ENCODE measurements around the gene TMEM87B.
A peak's percentile ranks its signal among the peaks of the same experiment; 100 is the strongest.

TMEM87B gene, protein sequence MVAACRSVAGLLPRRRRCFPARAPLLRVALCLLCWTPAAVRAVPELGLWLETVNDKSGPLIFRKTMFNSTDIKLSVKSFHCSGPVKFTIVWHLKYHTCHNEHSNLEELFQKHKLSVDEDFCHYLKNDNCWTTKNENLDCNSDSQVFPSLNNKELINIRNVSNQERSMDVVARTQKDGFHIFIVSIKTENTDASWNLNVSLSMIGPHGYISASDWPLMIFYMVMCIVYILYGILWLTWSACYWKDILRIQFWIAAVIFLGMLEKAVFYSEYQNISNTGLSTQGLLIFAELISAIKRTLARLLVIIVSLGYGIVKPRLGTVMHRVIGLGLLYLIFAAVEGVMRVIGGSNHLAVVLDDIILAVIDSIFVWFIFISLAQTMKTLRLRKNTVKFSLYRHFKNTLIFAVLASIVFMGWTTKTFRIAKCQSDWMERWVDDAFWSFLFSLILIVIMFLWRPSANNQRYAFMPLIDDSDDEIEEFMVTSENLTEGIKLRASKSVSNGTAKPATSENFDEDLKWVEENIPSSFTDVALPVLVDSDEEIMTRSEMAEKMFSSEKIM

DNA sequence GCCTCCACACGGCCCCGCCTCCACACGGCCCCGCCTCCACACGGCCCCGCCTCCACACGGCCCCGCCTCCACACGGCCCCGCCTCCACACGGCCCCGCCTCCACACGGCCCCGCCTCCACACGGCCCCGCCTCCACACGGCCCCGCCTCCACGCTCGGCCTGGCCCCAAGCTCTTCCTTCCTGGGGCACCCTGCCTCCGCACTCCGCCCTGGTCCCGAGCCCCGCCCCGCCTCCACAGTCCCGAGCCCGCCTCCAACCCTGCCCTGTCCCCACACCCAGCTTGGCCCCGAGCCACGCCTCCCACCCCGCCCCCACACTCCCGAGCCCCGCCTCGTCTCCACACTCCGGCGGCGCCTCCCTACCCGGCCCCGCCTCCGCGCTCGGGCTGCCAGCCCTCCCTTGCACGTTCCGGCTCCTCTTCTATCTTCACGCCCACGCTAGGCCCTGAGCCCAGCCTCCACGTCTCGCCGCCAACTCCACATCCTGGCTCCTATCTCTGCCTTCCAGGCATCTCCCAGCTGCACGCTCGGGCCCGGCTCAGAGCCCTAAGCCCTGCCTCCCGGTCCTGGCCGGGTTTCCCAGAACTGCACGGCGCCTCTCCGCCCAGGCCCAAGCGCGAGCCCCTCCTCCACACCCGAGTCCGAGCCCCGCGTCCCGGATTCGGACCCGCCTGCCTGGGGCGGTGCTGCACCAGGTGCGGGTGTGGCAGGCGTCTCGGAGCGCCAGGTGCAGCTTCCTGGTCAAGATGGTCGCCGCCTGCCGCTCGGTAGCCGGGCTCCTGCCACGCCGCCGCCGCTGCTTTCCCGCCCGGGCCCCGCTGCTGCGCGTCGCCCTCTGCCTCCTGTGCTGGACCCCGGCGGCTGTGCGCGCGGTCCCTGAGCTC is at the start of gene TMEM87B:
TSS of gene TMEM87B (plus strand) at position 423 of the 883 bp plus-strand sequence. CDS start at position 746, 323 bp downstream.
- DNase-seq (ENCODE audit: low spot score): peak; percentile 96

DNA sequence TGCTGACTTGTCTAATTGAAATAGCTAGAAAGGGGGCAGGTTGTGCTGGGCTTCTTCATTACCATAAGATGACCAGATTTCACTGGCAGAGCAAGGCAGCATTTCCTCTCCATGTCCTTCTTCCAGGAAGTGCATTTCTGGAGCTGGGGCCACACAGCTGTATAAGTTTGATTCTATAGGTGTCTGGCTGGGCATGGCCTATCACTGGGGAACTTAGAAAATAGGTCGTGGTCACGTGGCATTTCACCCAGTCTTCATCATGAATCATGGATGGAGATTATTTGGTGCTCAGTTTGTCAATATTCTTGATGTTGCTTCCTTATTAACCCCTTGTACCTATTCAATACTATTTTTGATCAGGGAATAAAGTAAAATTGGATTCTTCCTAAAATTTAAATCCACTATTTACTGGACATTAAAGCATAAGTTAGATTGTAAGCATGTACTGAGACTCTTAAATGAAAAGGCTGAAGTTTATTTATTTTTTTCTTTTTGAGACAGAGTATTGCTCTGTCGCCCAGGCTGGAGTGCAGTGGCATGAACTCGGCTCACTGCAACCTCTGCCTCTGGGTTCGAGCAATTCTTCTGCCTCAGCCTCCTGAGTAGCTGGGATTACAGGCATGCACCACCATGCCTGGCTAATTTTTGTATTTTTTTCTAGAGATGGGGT is 49.5 kb upstream of the TMEM87B start:
- DNase-seq (ENCODE audit: low spot score): no peak

DNA sequence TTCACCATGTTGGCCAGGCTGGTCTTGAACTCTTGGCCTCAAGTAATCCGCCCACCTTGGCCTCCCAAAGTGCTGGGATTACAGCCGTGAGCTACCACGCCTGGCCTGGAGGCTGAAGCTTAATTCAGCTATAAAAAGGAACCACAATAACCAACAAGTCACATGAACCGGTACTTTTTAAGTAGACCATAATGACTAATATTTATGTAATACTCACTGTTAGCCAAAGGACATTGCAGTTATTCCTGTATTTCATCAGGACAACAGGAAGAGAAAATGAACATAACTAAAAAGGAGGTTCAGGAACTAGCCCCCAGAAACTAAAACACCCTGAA is 49.0 kb upstream of the TMEM87B start:
- DNase-seq (ENCODE audit: low spot score): peak; percentile 35

DNA sequence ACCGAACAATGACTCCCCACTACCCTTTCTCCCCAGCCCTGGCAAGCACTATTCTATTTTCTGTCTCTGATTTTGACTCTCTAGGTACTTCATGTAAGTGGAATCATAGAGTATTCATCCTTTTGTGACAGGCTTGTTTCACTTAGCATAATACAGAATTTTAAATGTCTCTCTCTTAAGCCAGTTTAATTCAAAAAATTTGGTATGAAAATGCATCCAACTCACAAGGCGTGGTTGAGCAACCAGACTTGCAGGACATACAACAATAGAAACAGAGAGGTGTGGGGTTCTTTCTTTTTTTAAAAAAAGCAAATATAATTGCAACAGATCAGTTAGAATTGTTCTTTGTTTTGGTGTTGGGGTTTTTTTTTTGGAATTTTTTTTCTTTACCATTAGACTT is 47.6 kb upstream of the TMEM87B start:
- no peak for DNase-seq (ENCODE audit: low spot score)

DNA sequence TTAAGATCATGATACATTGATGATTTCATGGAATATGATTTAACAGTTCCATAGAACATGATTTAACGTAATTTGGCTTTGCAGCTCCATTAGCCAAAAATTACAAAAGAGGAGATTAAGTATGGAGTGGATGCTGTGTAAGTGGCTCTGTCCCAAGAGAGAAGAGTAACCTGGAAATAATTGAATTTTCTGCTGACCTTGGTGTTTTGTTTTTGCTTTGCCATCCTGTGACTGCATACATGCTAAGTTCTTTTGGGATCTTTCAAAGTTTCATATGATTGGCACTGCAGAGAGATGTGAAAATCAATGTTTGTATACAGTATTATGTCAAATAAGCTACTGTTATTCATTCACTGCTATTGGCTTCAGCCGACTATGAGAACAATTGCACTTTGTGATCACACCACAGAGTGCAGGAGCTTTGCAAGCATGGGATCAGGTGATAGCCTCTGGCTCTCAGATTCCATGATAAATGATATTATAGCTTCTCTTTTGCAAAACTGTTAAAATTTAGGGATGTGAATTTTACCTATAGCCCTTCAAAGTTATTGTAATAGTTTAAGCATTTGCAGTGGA is 46.1 kb upstream of the TMEM87B start:
- DNase-seq (ENCODE audit: low spot score): no peak

DNA sequence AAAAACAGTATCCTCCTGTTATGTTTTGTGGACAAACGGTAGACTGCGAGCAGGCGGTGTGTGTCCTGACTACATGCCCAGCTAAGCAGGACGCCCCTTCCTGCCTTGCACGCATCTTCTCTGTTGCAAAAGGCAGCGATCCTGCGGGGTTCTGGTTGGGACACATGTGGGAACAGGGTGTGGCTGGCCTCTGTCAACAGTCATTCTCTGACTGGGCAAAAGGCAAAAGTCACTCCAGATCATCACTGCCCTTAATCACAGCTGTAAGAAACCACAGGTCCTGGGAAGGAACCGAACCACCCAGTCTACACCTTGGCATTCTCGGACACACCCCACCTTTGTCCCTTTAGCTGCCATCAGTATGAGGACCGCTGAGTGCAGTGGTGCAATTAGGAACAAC is 44.3 kb upstream of the TMEM87B start:
- no peak for DNase-seq (ENCODE audit: low spot score)

DNA sequence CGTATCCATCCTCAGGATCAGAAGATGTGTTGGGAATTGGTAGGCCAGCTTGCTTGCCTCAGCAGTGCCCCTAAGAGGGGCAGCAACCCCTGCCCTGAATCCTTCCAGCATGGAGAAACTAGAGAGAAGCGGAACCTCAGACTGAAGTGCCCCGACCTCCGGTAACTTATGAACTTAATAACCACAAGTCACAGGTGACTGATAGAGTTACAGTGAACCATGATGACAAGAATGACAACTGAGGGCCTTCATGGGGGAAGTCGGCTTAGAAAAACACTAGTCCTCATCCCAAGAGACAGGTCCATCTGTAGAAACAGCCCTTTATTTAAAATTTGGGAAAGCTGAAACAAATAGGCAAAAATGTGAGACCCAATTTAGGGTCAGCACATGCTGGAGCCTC is 42.5 kb upstream of the TMEM87B start:
- DNase-seq (ENCODE audit: low spot score): no peak

DNA sequence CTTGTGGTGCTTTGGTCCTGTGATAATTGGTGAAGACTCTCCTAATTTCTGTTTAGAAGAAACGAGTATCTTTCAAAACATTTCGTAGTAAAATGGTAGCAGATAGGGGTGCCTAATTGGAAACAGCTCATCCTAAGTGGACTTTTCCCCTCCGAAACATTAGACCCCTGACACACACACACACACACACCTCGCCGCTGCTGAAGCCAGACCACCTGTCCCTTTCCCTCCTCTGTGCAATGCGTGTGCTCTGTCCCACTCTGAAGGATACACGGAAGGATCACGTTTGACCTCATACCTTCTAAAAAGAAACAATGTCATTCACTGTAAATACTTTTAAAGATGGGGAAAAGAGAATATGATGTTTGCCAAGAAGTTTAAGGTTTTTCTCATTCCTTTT is 36.2 kb upstream of the TMEM87B start:
- DNase-seq (ENCODE audit: low spot score): no peak

DNA sequence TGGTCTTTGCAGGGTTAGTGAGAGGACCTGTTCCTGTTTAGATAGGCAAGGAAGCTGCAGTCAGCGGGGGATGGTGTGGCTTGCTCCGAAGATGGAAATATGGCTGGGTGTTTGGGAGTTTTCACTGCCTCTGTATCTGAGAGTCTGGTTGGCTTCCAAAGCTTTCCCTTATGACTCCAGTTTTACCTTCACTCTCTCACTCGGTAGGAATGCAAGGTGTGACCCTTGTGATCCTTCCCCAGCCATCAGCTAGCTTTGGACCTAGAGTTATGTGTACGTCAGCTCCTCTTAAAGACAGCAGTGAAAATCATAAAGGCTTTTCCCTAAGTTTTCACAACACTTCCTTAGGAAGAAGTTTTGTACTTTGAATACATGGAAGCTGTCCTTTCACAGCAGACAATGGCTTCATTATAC is 35.5 kb upstream of the TMEM87B start:
- no peak for DNase-seq (ENCODE audit: low spot score)

DNA sequence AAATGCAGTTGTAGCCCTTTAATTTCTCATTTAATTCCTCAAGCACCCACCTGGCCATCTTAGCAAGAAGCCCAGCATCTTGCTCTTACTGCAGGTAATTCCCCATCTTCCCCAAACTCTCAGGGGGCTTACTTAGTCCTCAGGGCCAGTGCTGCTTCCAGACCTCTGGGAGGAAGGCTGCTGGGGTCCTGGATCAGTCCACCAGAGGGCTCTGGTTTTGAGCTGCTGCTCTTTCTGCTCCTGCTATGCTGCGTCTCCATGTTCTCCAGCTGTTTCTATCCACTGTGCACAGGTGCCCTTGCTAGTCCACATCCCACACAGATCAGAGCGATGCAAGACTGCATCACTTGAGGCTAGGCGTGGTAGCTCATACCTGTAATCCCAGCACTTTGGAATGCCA is 34.5 kb upstream of the TMEM87B start:
- no peak for DNase-seq (ENCODE audit: low spot score)

DNA sequence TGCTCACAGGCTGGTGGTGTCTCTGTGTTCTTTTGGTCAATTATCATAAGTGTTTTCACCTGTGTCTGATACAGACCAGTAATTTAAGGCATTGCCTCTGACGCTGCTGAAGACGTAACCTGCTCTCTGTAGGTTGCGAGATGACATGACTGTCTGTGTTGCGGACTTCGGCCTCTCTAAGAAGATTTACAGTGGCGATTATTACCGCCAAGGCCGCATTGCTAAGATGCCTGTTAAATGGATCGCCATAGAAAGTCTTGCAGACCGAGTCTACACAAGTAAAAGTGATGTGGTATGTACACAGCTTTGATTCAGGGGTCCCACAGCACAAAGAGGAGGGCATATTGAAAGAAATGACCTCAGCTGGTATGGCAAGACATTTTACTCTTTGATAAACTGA is 33.8 kb upstream of the TMEM87B start:
- DNase-seq (ENCODE audit: low spot score): no peak

DNA sequence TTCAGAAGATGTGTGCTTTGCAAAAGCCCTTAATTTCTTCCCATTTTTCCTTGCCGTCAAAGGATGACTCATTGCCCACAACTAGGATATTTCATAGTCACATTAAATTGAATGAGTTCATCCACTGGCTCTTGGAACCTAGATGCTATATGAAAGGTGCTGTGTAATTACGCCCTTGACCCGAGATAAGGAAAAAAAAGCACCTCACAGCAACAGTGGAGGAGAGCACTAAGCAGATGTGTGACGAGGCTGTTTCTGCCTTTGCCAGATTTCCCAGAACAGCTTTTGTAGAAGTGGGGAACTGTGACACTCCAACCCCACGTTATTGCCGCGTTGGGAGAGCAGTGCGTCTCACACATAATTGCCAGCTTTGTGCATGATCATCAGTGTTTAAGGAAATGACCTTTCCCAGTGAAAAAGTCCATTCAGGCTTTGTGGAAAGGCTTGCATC is 33.3 kb upstream of the TMEM87B start:
- DNase-seq (ENCODE audit: low spot score): no peak

DNA sequence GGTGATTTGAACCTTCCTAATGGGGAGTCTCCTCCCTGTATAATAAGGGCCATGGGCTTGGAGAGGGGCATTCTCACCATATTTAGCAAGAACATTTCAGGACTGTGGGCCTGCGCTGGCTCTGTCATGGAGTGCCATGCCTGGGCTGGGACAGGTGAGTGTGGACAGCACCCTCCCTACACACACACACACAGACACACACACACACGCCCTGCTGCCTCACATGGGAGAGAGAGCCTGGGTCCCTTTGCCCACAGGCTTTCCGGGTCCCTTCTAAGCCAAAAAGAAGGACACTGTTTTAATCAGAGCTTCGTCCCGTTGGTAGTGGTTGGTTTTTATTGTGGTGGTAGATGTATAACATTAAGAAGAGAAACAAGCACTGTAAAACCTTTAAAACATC is 31.4 kb upstream of the TMEM87B start:
- DNase-seq (ENCODE audit: low spot score): no peak

DNA sequence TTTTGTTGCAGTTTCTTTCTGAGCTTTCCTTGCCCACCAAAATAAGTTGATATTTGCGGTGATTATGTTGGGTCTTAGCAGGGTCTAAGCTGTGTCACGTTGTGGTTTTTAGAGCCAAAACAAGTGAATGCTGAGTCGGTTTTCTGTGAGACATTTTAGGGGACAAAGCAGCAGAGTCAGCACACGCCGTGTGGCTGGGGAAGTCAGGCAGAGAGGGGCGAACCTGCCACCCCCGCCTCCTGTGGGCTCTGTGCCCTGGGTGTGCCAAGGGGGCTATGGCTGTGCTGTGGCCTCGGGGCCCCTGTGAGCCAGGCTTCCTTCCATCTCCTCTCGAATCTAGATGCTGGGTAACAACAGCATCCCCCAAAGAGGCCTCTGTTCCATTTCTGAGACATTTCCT is 30.8 kb upstream of the TMEM87B start:
- DNase-seq (ENCODE audit: low spot score): no peak

DNA sequence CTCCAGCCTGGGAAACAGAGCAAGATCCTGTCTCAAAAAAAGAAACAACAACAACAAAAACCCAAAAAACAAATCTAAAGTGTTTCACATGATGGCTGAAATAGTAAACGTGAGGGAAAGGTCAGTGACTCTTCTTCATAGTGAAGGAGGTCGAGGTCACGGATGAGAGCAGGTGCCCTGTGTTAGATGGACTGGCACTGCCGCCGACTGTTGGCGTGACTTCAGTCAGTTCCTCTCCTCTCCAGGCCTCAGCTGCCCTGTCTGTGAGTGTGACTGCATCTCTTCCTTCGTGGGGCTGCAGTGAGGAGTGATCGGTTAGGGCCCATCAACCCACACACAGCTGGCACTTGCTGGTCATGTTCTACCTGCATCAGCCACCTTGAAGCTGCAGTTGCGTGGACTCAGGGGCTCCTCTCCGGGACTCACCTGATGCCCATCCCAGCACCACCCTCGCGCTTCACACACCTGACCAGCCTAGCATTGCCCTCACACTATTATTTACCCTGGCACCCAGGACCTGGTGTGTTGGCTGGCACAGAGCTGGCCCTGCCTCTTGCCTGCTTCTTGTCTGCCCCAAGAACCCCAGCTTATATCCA is 30.1 kb upstream of the TMEM87B start:
- DNase-seq (ENCODE audit: low spot score): no peak

DNA sequence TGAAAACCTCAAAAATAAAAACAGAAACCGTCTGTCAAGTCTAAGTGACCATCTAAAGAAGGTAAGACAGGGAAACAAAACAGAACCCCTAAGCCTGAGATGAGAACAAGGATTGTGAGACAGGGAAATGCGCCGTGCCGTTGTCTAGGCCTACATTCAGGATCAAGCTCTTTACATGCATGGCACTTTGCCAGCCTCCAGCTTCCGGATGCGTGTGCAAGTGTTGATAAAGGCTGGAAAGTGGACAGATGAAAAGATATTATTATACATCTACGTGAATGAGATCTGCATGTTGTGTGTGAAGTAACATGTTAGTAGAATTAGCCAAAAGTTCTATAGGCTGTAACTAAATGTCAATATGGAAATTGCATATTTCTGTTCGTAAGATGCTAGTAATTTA is 28.6 kb upstream of the TMEM87B start:
- DNase-seq (ENCODE audit: low spot score): no peak

DNA sequence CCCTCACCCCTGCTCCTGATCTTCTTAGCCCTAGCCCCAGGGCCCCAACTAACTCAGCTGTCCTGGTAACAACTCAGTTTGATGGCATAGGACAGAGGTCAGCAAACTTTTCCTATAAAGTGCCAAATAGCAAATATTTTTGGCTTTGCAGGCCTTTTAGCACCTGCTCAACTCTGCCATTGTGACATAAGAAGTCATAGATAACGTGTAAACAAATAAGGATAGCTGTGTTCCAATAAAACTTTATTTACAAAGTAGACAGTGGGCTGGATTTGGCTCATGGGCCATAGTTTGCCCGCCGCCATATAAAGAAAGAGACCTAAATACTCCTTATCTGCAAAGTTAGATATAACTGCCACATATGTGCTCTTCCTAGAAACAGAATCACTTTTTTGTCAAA is 27.3 kb upstream of the TMEM87B start:
- DNase-seq (ENCODE audit: low spot score): no peak

DNA sequence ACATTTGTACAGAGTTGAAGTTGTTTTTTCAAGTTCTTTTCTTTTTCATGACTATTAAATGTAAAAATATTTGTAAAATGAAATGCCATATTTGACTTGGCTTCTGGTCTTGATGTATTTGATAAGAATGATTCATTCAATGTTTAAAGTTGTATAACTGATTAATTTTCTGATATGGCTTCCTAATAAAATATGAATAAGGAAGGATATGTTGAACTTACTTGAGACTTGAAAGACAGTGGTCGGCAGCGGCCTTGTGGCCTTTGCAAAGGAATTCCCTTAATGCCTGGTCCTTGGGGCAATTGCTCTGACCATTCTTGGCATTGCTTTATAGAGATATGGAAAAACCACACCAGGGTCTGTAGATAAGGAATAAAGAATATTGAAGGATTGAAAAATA is 25.9 kb upstream of the TMEM87B start:
- no peak for DNase-seq (ENCODE audit: low spot score)

DNA sequence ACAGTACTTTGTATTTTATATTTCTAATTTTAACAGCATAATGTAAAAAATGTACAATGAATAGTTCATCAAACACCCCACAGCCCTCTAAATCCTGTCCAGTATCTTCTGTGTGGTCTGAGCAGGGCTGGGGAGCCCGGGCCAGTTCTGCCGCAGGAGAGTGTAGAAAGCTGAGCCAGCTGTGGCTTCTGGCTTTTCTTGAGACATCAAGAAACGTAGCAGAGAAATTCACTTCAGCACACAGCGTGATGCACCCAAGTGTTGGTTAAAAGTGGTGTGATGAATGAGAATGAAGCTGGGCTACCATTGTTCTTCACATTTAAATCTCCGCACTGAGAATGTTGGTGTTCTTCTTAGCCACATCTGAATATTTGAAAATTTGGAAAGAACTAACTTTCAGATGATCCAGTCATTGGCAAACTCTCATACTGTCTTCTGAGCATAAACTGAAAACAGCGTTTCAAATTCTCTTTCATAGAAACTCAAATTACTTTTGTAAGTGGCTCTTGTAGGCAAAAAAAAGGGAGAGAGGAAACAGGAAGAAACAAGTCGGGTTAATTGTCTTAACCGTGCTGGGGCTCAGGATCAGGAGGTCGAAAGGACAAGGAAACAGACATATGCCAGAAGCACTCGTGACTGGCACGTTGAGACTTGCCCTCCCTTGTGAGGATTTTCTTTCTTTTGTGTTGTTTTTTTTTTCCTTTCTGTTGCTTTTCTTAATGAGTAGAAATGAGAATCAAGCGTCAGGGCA is 23.4 kb upstream of the TMEM87B start:
- peak; percentile 35 for DNase-seq (ENCODE audit: low spot score)

DNA sequence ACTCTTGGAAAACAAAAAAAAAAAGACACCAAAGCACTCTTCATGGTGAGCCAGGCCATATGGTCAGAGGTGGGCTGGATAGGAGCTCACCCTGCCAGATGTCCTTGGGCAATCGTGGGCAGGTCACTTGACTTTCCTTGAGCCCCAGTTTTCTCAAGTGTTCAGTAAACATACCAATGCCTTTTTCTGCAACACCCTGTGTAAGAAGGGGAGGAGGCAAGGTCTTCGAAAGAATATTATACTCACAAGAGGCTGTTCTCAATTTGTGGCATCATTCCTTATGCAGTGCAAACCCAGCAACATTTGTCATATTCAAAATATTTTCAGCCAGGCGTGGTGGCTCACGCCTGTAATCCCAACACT is 22.9 kb upstream of the TMEM87B start:
- peak; percentile 13 for DNase-seq (ENCODE audit: low spot score)

All from GM03348 (cell line).